Esophagus muscularis mucosa (tissue), 4 donors: ENCODE measurements around the gene FADS1. TPM values are rescaled to one million over a fixed set of nuclear protein-coding genes. Genes with fewer than 3 reads are reported as not detected.

ENCODE experiments used
- DNase-seq: peaks from one replicate; pipeline ENCODE4 v3.0.0-alpha.2; 2017; ENCODE audit errors: extremely low spot score
- H3K27ac ChIP-seq, 4 donors: fragments of 200-600 bp; sonication (generic); replicated peaks in 1 of 4; 1 replicate in 3 of 4; 2 replicates in 1 of 4; pipeline ENCODE4 v1.5.1; 2016 to 2019; ENCODE audit warnings: mild to moderate bottlenecking in 1 of 4
- H3K27me3 ChIP-seq, 4 donors: fragments of 200-600 bp; sonication (generic); one replicate each; pipeline versions ENCODE4 v1.5.1 to v1.6.0; 2016 to 2019
- H3K36me3 ChIP-seq, 4 donors: fragments of 200-600 bp; sonication (generic); one replicate each; pipeline ENCODE4 v1.5.1; 2016 to 2019
- H3K4me1 ChIP-seq, 4 donors: fragments of 200-600 bp; sonication (generic); one replicate each; pipeline ENCODE4 v1.5.1; 2016 to 2019
- H3K4me3 ChIP-seq, 4 donors: fragments of 200-600 bp; sonication (generic); 1 replicate in 2 of 4; 2 replicates in 2 of 4; pipeline ENCODE4 v1.5.1; 2016 to 2019; ENCODE audit warnings: mild to moderate bottlenecking in 4 of 4, moderate library complexity in 1 of 4
- H3K9me3 ChIP-seq, 4 donors: fragments of 200-600 bp; sonication (generic); 1 replicate in 3 of 4; 2 replicates in 1 of 4; pipeline ENCODE4 v1.5.1; 2016 to 2019
- CTCF ChIP-seq, 3 experiments: fragments of 200-600 bp in 2 of 3; fragments of 450-650 bp in 1 of 3; sonication (generic) in 2 of 3; IDR thresholded peaks; one replicate each; pipeline ENCODE4 v1.5.1; 2017 to 2019; ENCODE audit warnings: antibody characterized with exemption in 3 of 3, mild to moderate bottlenecking in 2 of 3, moderate library complexity in 1 of 3
- EP300 ChIP-seq: sonication (generic); formaldehyde crosslinking; IDR thresholded peaks from one replicate; pipeline ENCODE4 v1.6.1; 2017; ENCODE audit warnings: antibody characterized with exemption
- POLR2A ChIP-seq: fragments of 450-650 bp; IDR thresholded peaks from one replicate; pipeline ENCODE4 v1.6.1; 2017; ENCODE audit warnings: antibody characterized with exemption, moderate library complexity, mild to moderate bottlenecking, low read depth
- POLR2AphosphoS5 ChIP-seq, 2 donors: sonication (generic); formaldehyde crosslinking; IDR thresholded peaks; one replicate each; pipeline ENCODE4 v1.6.1; 2017; ENCODE audit warnings: antibody characterized with exemption in 2 of 2
- WGBS: methylation state at CpG from one replicate; pipeline ENCODE4 v1.1.5; 2018; 5-methylcytosine and 5-hydroxymethylcytosine counted together
- intact Hi-C: fragments of 100-400 bp; cut with DNase I; formaldehyde crosslinking; loops from one replicate; pipeline ENCODE4 v1.15.1; 2023
- total RNA-seq, 4 donors: library from RNA; depleted of rRNA; stranded (reverse); fragments of >200 nt; gene quantifications; one replicate each; pipeline versions ENCODE4 v1.1.0 to v1.2.1, GENCODE V29; 2016

Gene FADS1
- total RNA-seq, 4 donors from 2014 or later, result 20.2 to 26.0 (median 23.8) TPM

GRCh38 chr11:61834278-61835048, 17.7 kb upstream of the FADS1 start:
- no peak overlapping the region for H3K4me3 ChIP-seq
- 55% methylated on average over 10 of the region's 12 CpGs for WGBS
- intact Hi-C loops, result no loop called here

GRCh38 chr11:61833926-61834277, 17.1 kb upstream of the FADS1 start:
- TF ChIP-seq POLR2AphosphoS5 (IDR thresholded peaks at IDR 0.05) (no peak), EP300 (no peak), CTCF (IDR thresholded peaks at IDR 0.05) (no peak), POLR2A (no peak)
- no peaks in the 10 kb centered on the region for H3K27me3 ChIP-seq
- WGBS, result 93% methylated on average over 12 of the region's 12 CpGs
- intact Hi-C loops, result no loop called here
- H3K36me3 ChIP-seq, result peaks cover 0 to 13% (median 0%) of the 10 kb centered on the region in 4 donors
- peak overlapping the region; percentile 53 to 79 (median 67) for H3K27ac ChIP-seq
- no peaks in the 10 kb centered on the region for H3K9me3 ChIP-seq
- DNase-seq, result no peak
- H3K4me1 ChIP-seq, result peaks cover 23 to 58% (median 49%) of the 10 kb centered on the region in 4 donors
- H3K4me3 ChIP-seq, result no peak overlapping the region

More at GRCh38 chr11:61834278-61835048, 17.7 kb upstream of the FADS1 start:
- no peaks in the 10 kb centered on the region for H3K27me3 ChIP-seq
- H3K27ac ChIP-seq, result peak overlapping the region; percentile 53 to 79 (median 67)
- no peaks in the 10 kb centered on the region for H3K9me3 ChIP-seq
- TF ChIP-seq EP300 (no peak), POLR2AphosphoS5 (IDR thresholded peaks at IDR 0.05) (peak in 1 of 2 donors; percentile 17)
- H3K36me3 ChIP-seq, result peaks cover 0 to 18% (median 0%) of the 10 kb centered on the region in 4 donors
- peak; percentile 93 for DNase-seq
- H3K4me1 ChIP-seq, result peaks cover 18 to 53% (median 43%) of the 10 kb centered on the region in 4 donors

- WGBS, result 92% methylated on average over 11 of the region's 11 CpGs
- no peak for DNase-seq
- Histone ChIP-seq H3K36me3 (peaks cover 0 to 9% (median 0%) of the 10 kb centered on the region in 4 donors), H3K9me3 (no peaks in the 10 kb centered on the region), H3K27ac (peak overlapping the region in 2 of 4 donors; percentile 79 to 82), H3K4me3 (no peak overlapping the region), H3K27me3 (no peaks in the 10 kb centered on the region), H3K4me1 (peaks cover 28 to 63% (median 53%) of the 10 kb centered on the region in 4 donors)
- TF ChIP-seq POLR2AphosphoS5 (IDR thresholded peaks at IDR 0.05) (no peak), EP300 (no peak), CTCF (IDR thresholded peaks at IDR 0.05) (no peak), POLR2A (no peak)
- intact Hi-C loops, result no loop called here
Measured at GRCh38 chr11:61833471-61833870, 16.7 kb upstream of the FADS1 start.

GRCh38 chr11:61832754-61833153, 16.0 kb upstream of the FADS1 start:
- WGBS, result 75% methylated on average over 6 of the region's 7 CpGs
- Histone ChIP-seq H3K4me1 (peaks cover 31 to 70% (median 60%) of the 10 kb centered on the region in 4 donors), H3K27me3 (no peaks in the 10 kb centered on the region), H3K36me3 (peaks cover 0 to 1% (median 0%) of the 10 kb centered on the region in 4 donors), H3K4me3 (no peak overlapping the region), H3K27ac (peak overlapping the region in 2 of 4 donors; percentile 82 to 91), H3K9me3 (no peaks in the 10 kb centered on the region)
- intact Hi-C loops, result no loop called here
- no peak for DNase-seq
- TF ChIP-seq CTCF (IDR thresholded peaks at IDR 0.05), result no peak
- TF ChIP-seq POLR2AphosphoS5 (IDR thresholded peaks at IDR 0.05), result no peak

GRCh38 chr11:61832207-61832606, 15.4 kb upstream of the FADS1 start:
- no peak overlapping the region for H3K4me3 ChIP-seq
- no peak for TF ChIP-seq CTCF (IDR thresholded peaks at IDR 0.05)
- TF ChIP-seq POLR2AphosphoS5 (IDR thresholded peaks at IDR 0.05), result no peak
- TF ChIP-seq POLR2A, result no peak
- no peak for TF ChIP-seq EP300
- H3K27me3 ChIP-seq, result no peaks in the 10 kb centered on the region
- DNase-seq, result no peak
- H3K36me3 ChIP-seq, result no peaks in the 10 kb centered on the region
- peaks cover 31 to 75% (median 64%) of the 10 kb centered on the region in 4 donors for H3K4me1 ChIP-seq
- intact Hi-C loops, result no loop called here
- no peaks in the 10 kb centered on the region for H3K9me3 ChIP-seq
- WGBS, result 78% methylated on average over 3 of the region's 4 CpGs
- H3K27ac ChIP-seq, result peak overlapping the region in 2 of 4 donors; percentile 82 to 91
